HG03196 (cell line): ENCODE data around the gene B3GNT7.
"Not testable (repeated sequence)": the region's sequence is repeated elsewhere in the genome, so short reads cannot be mapped to it uniquely, and the experiment has no call there.

Experiments
- ATAC-seq: cut with Tn5 transposase; IDR thresholded peaks from one replicate; pipeline ENCODE4 v1.9.1; 2021; ENCODE audit not compliant: unreplicated experiment

Gene B3GNT7

GRCh38 chr2:231364961-231365810 lies 30.3 kb upstream of the B3GNT7 start:
- no peak for ATAC-seq

GRCh38 chr2:231367178-231367577 lies 28.3 kb upstream of the B3GNT7 start:
- no peak for ATAC-seq

DNA sequence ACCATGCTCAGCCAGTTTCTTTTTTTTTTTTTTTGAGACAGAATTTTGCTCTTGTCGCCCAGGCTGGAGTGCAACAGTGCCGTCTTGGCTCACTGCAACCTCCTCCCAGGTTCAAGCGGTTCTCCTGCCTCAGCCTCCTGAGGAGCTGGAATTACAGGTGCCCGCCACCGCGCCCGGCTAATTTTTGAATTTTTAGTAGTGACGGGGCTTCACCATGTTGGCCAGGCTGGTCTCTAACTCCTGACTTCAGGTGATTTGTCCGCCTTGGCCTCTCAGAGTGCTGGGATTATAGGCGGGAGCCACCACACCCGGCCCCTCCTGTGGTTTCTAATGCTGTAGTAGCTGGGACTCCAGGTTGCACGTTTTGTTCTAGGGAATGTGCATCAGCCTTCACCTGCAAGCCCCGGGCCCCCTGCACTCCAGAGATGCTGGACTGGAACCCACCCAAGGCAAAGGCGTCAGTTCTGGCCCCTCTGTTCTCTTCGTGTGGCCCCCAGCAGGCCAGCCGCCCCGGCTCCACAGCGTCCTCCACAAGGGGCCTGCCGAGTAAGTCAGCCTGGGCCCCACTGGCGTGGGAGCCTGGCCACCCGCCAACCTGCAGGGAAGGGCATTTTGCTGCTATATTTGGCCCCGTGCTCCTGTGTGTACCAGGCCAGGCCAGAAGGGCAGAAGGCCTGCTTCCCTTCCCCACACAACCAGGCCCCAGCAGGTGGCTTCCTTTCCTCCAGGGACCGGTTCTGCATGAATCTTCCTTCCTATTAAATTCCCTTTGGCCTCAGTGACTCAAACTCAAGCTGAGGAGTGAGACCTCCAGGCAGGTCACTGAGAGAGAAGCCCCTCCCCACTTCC lies 25.7 kb upstream of the B3GNT7 start:
- no peak for ATAC-seq

DNA sequence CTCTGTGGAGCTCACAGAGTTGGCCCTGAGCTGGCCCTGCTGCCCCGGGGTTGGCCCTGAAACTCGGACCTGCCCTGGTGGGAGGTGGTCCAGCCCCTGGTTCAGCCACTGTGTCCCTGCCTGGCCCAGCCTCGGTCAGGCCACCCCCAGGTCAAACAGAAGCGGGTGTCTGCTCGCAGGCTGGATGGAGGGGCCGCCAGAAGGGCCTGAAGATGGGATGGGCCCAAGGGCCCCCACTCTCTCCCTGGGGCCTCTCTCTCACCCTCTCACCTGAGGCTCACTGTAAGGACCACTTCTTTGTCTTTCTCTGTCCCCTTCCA lies 25.1 kb upstream of the B3GNT7 start:
- no peak for ATAC-seq

DNA sequence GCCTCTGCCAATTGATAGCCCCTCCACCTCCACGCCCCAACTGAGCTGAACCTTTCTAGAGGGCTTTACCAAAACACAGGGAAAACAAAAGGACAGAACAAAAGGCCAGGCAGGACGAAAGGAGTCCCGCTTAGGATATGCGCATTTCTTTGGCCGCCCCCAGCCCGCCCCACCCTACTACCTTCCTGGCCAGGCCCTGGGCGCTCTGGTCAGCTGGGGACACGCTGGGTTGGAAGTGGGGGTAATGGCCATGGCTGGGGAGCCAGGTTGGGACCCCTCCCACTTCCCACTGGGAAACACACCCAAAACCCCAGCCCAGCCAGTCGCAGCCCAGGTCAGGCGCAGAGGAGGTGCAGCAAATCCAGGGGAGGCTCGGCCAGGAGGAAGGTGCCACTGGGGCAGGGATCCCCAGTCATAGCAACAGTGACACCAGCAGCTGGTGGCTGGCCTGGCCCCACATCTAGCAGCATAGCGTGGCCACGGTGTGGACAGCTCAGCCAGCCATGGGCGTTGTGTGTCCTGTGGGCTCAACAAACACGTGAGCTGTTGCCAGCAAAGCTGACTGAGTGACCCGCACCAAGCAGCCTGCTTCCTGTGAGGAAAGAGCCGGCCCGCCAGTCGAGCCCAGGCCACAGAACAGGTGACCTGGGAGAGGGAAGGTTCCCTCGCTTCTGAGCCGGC lies 24.6 kb upstream of the B3GNT7 start:
- no peak for ATAC-seq

DNA sequence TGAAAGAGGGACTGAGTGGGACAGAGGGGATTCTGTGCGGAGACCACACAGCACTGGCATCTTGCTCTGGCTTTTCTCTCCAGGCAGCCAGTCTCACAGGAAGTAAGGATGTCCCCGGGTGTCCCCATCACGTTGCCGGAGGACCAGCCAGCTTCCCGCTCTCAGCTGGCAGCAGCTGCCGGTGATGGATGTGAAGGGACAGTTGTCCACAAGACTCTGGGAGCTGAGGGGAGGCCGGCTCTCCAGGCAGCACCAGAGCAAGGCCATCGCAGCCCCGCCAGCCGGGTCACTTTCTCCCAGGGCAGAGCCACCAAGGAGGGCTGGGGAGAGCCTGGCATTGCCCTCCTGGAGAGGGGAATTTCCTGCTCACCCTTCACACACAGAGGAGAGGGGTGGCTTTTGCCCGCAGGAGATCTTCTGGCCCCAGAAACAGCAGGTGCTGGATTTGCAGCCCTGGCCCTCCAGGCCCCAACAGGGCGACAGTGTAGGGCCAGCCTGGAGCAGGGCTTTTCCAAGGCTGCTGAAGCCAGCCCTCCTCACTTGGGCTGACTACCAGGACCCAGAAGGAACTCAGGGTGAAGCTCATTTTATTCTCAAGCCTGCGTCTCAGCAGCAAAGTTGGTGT lies 24.0 kb upstream of the B3GNT7 start:
- no peak for ATAC-seq

GRCh38 chr2:231372326-231372725 lies 23.2 kb upstream of the B3GNT7 start:
- no peak for ATAC-seq

DNA sequence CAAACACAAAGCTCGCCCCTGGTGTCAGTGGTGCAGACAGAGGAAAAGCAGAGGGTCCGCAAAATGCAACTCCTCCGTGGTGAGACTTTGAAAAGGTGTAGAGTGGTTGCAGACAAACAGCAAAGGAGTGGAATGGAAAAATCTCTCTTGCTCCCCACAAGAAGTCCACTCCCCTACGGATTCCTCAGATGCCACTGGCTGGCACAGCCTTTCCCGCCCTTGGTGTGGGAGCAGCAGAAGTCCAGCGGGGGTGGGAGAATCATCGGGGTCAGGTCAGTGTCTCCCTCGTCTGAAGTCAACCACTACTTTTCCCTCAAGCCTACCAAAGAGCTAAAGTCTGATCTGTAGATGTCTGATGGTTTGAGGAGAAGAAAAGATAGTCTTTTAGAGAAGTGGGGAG lies 22.3 kb upstream of the B3GNT7 start:
- ATAC-seq = no peak

GRCh38 chr2:231373786-231374349 lies 21.6 kb upstream of the B3GNT7 start:
- no peak for ATAC-seq

- no peak for ATAC-seq
Measured at GRCh38 chr2:231374771-231375170, 20.7 kb upstream of the B3GNT7 start.

DNA sequence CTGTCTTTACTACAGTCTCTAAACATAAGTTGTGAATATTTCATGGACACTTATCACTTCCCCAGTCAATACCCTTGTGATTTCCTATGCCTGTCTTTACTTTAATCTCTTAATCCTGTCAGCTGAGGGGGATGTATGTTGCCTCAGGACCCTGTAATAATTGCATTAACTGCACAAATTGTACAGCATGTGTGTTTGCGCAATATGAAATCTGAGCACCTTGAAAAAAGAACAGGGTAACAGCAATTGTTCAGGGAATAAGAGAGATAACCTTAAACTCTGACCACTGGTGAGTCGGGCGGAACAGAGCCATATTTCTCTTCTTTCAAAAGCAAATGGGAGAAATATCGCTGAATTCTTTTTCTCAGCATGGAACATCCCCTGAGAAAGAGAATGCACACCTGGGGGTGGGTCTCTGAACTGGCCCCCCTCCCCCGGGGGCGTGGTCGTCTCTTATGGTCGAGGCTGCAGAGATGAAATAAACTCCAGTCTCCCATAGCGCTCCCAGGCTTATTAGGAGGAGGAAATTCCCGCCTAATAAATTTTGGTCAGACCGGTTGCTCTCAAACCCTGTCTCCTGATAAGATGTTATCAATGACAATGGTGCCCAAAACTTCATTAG lies 19.4 kb upstream of the B3GNT7 start:
- not testable (repeated sequence) for ATAC-seq

- ATAC-seq = no peak
Measured at GRCh38 chr2:231376857-231377256, 18.7 kb upstream of the B3GNT7 start.

DNA sequence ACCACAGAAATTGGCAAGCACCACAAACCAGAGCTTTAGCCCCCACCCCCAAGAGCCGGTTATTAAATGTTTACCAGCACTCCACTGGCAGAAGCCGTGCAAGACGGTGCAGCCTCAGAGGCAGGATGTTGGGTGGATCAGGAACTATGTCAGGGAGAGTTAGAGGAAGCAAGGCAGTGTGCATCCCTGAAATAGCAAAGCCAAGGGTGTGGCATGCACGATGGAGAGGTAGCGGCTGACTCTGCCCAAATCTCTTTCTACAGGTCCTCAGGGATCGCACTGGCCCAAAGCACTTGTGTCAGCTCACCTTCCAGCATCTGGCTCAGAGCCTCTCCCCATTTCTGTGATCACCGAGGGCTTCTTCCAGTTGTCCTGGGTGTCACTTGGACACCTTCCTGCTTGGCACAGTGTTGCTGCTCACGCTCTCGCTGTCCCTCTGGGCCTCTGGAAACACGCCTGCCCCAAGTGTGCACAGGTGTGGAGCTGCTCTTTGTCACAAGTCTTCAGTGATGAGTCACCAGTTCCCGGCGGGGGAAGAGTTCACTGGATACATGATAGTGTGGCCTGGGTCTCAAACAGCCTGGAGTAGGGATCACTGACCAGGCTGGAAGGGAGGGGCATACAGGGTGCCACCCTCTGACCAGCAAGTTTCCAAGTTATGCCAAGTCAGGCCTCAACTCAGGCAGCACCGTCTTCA lies 17.3 kb upstream of the B3GNT7 start:
- ATAC-seq = no peak

- ATAC-seq = no peak
Measured at GRCh38 chr2:231379266-231380215, 16.0 kb upstream of the B3GNT7 start.

DNA sequence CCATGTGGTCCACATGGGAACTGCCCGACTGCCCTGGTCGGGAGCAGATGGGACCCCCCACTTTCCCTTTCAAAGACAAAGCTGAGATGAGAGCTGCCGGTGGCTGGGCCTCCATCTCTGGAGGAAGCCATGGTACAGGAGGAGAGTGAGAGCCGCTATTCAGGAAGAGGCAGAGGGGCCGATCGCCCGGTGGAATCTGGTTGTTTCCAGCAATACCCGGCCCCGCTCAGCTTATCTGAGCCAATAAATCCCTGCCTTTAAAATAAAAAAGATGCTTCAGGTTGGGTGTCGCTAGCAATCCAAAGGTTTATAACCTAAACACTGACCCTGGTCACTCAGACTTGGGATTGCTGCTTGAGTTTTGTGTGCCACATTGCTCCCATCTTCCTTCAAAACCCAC lies 15.2 kb upstream of the B3GNT7 start:
- ATAC-seq = no peak

DNA sequence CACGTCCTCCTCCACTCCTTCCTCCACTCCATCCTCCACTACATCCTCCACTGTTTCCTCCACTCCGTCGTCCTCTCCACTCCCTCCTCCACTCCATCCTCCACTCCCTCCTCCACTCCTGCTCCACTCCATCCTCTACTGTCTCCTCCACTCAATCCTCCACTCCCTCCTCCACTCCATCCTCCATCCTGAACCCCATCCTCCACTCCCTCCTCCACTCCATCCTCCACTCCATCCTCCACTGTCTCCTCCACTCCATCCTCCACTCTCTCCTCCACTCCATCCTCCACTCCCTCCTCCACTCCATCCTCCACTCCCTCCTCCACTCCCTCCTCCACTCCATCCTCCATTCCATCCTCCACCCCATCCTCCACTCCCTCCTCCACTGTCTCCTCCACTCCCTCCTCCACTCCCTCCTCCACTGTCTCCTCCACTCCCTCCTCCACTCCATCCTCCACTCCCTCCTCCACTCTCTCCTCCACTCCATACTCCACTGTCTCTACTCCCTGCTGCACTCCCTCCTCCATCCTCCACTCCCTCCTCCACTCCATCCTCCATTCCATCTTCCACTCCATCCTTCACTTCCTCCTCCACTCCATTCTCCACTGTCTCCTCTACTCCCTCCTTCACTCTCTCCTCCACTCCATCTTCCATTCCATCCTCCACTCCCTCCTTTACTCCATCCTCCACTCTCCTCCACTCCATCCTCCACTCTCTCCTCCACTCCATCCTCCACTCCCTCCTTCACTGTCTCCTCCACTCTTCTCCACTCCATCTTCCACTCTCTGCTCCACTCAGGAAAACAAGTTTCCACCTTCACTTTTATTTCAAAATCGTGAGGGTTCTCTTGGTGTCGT lies 14.3 kb upstream of the B3GNT7 start:
- no peak for ATAC-seq

GRCh38 chr2:231382116-231382515 lies 13.4 kb upstream of the B3GNT7 start:
- no peak for ATAC-seq
